ENCODE measurements around the gene BCKDHB.

The BCKDHB gene

DNA sequence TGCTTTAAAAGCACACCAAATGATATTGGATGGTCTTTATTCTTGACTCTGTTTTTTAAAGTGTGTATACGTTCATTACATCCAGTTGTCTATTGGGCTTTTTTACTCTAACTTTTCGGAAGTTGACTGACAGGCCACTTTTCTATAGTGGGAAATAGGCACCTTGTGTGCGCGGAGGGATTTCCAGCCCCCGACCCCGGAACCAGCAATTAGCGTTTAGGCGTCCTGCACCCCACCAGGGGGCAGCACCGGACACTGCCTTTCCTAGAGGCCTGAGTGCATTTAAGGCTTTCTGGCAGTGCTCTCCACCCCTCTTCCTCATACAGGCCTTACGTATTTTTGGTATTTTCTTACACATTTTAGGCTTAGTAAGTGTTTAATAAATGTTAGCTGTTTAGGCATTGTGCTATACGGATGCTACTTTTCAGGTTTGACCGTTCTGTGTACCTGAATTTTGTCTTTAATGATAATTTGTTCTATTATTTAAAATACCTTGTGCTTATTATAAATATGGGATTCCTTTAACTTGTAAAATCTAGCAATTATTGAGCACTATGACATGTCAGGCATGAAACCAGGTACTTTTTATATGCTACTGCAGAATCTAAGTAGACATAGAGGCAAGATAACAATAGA, 231.8 kb downstream of the BCKDHB start:
- DNase-seq, result peak; percentile 60

GRCh38 chr6:80339421-80339820, 232.9 kb downstream of the BCKDHB start:
- no peak for DNase-seq

GRCh38 chr6:80340280-80340679, 233.8 kb downstream of the BCKDHB start:
- DNase-seq, result no peak

GRCh38 chr6:80340686-80341085, 234.2 kb downstream of the BCKDHB start:
- no peak for DNase-seq

DNA sequence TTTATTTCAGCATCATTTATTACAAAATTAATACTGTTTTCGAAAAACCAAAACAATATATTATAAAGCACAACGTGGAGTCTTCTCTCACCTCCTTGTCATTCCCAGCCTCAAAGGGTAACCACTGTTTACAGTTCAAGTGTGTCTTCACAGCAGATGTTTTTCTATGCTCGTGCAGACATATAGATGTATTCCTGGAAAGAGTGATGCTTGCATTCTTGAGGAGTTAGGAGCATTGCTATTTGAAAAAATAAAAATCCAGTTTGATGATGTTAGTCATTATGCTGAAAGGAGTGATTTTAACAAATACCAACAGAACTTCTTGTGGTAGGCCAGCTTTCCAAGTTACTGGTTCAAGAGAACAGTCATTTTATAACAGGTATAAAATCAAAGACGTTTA, 234.9 kb downstream of the BCKDHB start:
- no peak for DNase-seq

DNA sequence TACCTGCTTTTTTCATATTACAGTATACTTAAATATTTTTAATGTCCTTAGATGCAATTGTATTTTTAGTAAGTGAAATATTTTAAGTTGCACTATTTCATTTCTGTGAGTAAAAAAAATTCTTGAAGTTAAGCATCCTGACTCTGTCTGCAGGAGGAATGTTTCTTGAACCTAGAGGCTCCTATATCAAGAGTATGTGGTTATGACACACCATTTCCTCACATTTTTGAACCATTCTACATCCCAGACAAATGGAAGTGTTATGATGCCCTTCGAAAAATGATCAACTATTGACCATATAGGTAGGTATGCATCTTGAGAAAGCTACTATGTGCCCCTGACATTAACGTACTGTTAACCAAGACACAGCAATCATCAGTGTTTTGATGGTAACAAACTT, 237.0 kb downstream of the BCKDHB start:
- DNase-seq, result no peak

GRCh38 chr6:80347101-80347500, 240.6 kb downstream of the BCKDHB start:
- no peak for DNase-seq

DNA sequence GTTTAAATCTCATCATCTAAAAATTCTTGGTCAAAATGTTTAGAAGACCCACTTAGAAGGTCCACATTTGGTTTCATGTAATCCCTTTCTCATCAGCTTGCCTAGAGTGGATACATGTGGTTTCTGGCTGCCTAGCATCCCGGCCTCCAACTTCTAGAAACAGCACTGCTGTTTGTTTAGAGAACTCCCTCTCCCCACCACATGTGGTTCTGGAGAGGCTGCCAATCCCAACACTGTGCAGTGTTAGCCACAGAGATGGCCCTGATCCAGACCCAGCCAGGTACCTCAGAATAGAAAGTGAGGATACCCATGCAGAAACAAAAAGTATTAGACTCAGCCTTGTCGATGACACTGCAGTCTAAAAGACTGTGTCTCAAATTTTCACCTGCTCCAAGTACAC, 241.8 kb downstream of the BCKDHB start:
- DNase-seq, result no peak

DNA sequence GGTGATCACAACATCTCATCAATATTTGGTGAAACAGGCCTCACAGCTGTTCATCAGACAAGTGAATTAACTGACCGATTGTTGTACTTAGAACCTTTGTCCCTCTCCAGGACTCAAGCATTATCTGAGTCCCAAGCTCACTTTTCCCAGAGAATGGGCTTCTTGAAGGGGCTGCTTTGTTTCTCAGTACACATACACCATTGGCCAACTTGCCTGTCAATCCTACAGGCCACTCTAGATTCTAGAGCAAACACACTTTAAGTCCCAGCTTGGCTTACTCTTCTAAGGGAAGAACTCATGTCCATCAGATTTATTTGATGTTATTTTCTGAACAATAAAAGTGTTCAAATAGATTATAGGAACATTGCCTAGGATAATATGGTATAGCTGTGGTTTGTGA, 249.5 kb downstream of the BCKDHB start:
- DNase-seq, result no peak

DNA sequence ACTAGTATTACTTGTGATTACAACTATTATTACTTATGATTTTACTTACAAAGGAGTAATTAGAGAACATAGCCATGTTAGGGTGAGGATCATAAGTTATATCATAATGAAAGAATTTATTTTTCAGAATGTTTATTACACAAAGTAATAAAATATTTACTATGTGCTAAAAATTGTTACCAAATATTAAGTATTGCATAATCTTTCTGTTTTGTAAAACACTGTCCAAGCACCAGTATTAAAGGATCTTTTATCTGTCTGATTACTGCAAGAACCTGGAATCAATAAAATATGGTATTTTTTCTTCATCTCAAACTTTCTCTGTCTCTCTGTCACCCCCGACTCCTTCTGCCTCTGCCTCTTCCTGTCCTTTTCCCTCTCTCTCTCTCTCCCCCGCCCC, 250.1 kb downstream of the BCKDHB start:
- DNase-seq, result no peak

DNA sequence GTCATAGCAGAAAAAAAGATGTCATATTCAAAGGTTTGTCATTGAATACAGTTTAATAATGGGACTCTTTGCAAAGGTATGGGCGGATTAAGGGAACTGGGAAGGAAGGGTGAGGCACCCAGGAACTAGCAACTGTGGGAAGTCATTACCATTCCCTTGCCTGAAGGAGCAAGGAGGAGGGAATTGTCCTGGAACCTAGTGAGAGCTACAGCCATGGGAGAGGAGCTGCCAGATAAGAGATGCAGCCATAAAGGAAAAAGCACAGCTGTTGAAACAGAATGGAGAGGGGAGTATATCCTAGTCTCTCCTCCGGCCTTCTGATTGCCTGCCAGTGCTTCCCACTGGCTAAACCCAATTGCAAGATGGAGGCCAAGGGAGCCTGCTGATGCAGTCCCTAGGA, 250.6 kb downstream of the BCKDHB start:
- no peak for DNase-seq

- DNase-seq, result no peak
Measured at GRCh38 chr6:80357674-80358073, 251.2 kb downstream of the BCKDHB start.

DNA sequence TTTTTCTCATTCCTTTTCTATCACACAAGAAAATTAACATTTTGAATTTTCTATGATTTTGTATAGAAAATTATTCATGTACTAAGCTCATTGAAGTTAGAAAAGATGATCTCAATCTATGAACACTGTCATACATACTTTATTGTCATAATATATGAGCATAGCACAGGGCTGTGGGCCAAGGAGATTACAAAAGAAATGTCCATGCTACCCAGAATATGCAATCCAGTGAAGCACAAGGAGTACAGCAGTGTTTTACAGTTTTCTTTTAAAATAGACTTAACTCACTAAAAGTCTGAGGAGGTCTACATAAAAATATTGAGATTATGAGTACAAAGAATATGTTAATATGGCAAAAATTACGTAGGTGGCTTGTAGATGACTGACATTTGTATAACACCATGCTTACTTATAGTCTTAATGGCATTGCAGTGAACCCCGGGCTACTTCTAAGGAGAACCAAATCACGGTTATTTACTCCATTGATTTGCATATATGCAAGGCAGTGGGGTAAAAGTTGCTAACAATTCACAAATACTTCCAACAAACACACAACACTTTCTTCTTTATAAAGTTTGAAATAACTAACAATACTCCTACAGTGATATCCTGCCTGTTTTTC, 257.1 kb downstream of the BCKDHB start:
- no peak for DNase-seq

GRCh38 chr6:80364149-80364548, 257.7 kb downstream of the BCKDHB start:
- DNase-seq, result no peak

GRCh38 chr6:80366051-80366450, 259.6 kb downstream of the BCKDHB start:
- no peak for DNase-seq

- no peak for DNase-seq
Measured at GRCh38 chr6:80366714-80367113, 260.2 kb downstream of the BCKDHB start.

GRCh38 chr6:80376411-80376810, 269.9 kb downstream of the BCKDHB start:
- no peak for DNase-seq

DNA sequence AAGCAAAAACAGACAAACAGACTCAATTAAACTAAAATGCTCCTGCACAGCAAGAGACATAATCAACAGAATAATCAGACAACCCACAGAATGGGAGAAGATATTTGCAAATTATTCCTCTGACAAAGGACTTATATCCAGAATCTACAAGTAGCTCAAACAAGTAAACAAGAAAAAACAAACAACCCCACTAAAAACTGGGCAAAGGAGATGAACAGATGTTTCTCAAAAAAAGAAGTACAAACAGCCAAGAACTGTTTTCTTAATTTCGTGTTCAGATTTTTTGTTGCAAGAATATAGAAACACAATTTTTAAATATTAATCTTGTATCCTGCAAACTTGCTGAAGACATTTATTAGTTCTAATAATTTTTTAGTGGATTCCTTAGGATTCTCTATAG, 274.1 kb downstream of the BCKDHB start:
- no peak for DNase-seq

- DNase-seq, result no peak
Measured at GRCh38 chr6:80382811-80383210, 276.3 kb downstream of the BCKDHB start.

GRCh38 chr6:80388507-80388906, 282.0 kb downstream of the BCKDHB start:
- peak; percentile 71 for DNase-seq

Measured in MV-4-11 (cell line).